Keratinocyte (primary cell): ENCODE measurements around the gene PRKCSH. TPM values are rescaled to one million over a fixed set of nuclear protein-coding genes. Genes with fewer than 3 reads are reported as not detected.

Experiments
- DNase-seq: peaks from one replicate; pipeline ENCODE4 v3.0.0-alpha.2; 2011; ENCODE audit warnings: low read depth, missing footprints, low spot score
- FAIRE-seq: peaks from 2 replicates; lab custom pipeline; 2011; peaks lifted over from hg19 to GRCh38; lab: Jason Lieb, UNC
- H2AFZ ChIP-seq: 2 replicates; pipeline ENCODE4 v1.6.0; 2012; ENCODE audit warnings: low read length, control low read depth, inconsistent platforms; ENCODE audit not compliant: control insufficient read depth
- H3K27ac ChIP-seq: 2 replicates; pipeline ENCODE4 v1.5.1; 2011; ENCODE audit warnings: low read length; ENCODE audit not compliant: control insufficient read depth, insufficient read depth
- H3K27me3 ChIP-seq: 3 replicates; pipeline ENCODE4 v1.6.0; 2011; ENCODE audit warnings: low read length; ENCODE audit not compliant: control insufficient read depth, insufficient read depth; ENCODE audit errors: extremely low read depth
- H3K36me3 ChIP-seq, 2 experiments: 2 replicates in 1 of 2; 3 replicates in 1 of 2; pipeline ENCODE4 v1.5.1; 2011; ENCODE audit warnings: low read length in 2 of 2, mild to moderate bottlenecking in 1 of 2; ENCODE audit not compliant: control insufficient read depth in 2 of 2, insufficient read depth in 2 of 2; ENCODE audit errors: extremely low read depth in 1 of 2
- H3K4me1 ChIP-seq: 3 replicates; pipeline ENCODE4 v1.5.1; 2011; ENCODE audit warnings: low read length; ENCODE audit not compliant: control insufficient read depth, insufficient read depth; ENCODE audit errors: extremely low read depth
- H3K4me2 ChIP-seq: 3 replicates; pipeline ENCODE4 v1.6.0; 2011; ENCODE audit warnings: low read depth, low read length; ENCODE audit not compliant: control insufficient read depth, insufficient read depth; ENCODE audit errors: extremely low read depth
- H3K4me3 ChIP-seq, 3 experiments: fragments of 200-600 bp in 1 of 3; sonication (generic) in 1 of 3; 2 replicates in 2 of 3; 3 replicates in 1 of 3; pipeline ENCODE4 v1.5.1; 2011 to 2016; ENCODE audit warnings: low read length in 3 of 3, mild to moderate bottlenecking in 3 of 3, control low read depth in 2 of 3, inconsistent platforms in 1 of 3, low read depth in 1 of 3, mixed read lengths in 1 of 3, mixed run types in 1 of 3, moderate library complexity in 1 of 3; ENCODE audit not compliant: control insufficient read depth in 2 of 3, insufficient read depth in 2 of 3; ENCODE audit errors: extremely low read depth in 1 of 3
- H3K79me2 ChIP-seq: 2 replicates; pipeline ENCODE4 v1.6.0; 2012; ENCODE audit warnings: low read length; ENCODE audit not compliant: control insufficient read depth, insufficient read depth
- H3K9ac ChIP-seq: 3 replicates; pipeline ENCODE4 v1.6.0; 2011; ENCODE audit warnings: low read length; ENCODE audit not compliant: control insufficient read depth, insufficient read depth; ENCODE audit errors: extremely low read depth
- H3K9me1 ChIP-seq: 3 replicates; pipeline ENCODE4 v1.6.0; 2011; ENCODE audit warnings: low read length; ENCODE audit not compliant: control insufficient read depth, insufficient read depth; ENCODE audit errors: extremely low read depth
- H3K9me3 ChIP-seq: 2 replicates; pipeline ENCODE4 v1.5.1; 2012; ENCODE audit warnings: low read depth, low read length; ENCODE audit not compliant: control insufficient read depth
- H4K20me1 ChIP-seq: 3 replicates; pipeline ENCODE4 v1.6.0; 2011; ENCODE audit warnings: low read length; ENCODE audit not compliant: control insufficient read depth, insufficient read depth; ENCODE audit errors: extremely low read depth
- EZH2 ChIP-seq: IDR thresholded peaks from one replicate; pipeline ENCODE4 v1.6.1; 2012; ENCODE audit warnings: inconsistent platforms, mild to moderate bottlenecking, low read length, moderate library complexity
- dilution Hi-C: fragments of 300-500 bp; cut with MboI; formaldehyde crosslinking; loops from one replicate; pipeline ENCODE4 v1.7.0; 2020; ENCODE audit warnings: low sequenced_read_pairs; ENCODE audit not compliant: extremely low pct_ligation_motif_present
- polyA plus RNA-seq, 5 experiments: library from polyadenylated mRNA; depleted of rRNA in 3 of 5; stranded (reverse) in 3 of 5; stranded (forward) in 1 of 5; unstranded in 1 of 5; fragments of >200 nt; gene quantifications; 1 replicate in 1 of 5; 2 replicates in 3 of 5; 3 replicates in 1 of 5; pipeline versions ENCODE4 v1.2.1 to v1.2.3, GENCODE V29; 2011 to 2012; ENCODE audit warnings: missing spikeins in 2 of 5, low read depth in 1 of 5, low replicate concordance in 1 of 5
- TF ChIP-seq, protein P1 (sequence below), 3 experiments: IDR thresholded peaks in 1 of 3; conservative IDR thresholded peaks in 1 of 3; optimal IDR thresholded peaks in 1 of 3; 2 replicates in 2 of 3; 3 replicates in 1 of 3; pipeline versions ENCODE3 to v1.5.1; 2011; ENCODE audit warnings: low read length in 3 of 3, mild to moderate bottlenecking in 3 of 3, moderate library complexity in 2 of 3, control low read depth in 1 of 3, inconsistent platforms in 1 of 3; ENCODE audit not compliant: insufficient read depth in 2 of 3; ENCODE audit errors: extremely low read depth in 1 of 3

PRKCSH gene
- polyA plus RNA-seq, 1 donor (not counting 4 experiments of a cell fraction or from before 2014, with no cell fraction given), result 56.3 TPM

DNA sequence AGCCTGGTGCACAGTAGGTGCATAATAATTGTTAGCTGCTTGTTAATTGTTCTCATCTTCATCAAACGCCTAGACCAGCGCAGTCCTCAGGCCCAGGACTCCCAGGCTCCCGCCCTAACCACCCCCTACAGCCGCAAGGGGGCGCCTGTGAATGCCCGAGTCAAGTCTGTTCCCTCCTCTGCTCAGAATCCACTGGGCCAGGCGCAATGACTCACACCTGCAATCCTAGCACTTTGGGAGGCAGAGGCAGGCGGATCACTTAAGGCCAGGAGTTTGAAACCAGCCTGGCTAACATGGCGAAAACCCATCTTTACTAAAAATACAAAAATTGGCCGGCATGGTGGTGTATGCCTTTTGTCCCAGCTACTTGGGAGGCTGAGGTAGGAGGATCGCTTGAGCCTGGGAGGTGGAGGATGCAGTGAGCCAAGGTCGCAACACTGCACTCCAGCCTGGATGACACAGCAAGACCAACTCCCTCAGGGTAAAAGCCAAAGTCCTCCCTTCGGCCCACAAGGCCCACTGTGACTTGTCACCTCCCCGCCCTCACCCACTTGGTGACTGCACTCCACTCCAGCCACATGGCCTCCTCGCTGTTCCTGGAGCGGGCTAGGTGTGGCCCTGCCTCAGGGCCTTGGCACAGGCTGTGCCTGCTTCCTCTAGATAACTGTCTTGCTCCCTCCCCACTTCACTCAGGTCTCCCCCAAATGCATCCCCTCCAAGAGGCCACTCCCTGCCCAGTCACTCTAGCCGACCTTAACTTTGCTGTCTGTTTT lies 61.1 kb downstream of the PRKCSH start:
- FAIRE-seq, result no peak
- dilution Hi-C loops, result no loop called here
- Histone ChIP-seq H3K9ac (no peak overlapping the region), H3K4me2 (no peak overlapping the region), H4K20me1 (no peaks in the 10 kb centered on the region), H3K4me3 (no peak overlapping the region), H3K4me1 (peaks cover 5% of the 10 kb centered on the region), H3K27ac (no peak overlapping the region), H3K9me3 (no peaks in the 10 kb centered on the region), H3K27me3 (no peaks in the 10 kb centered on the region), H3K36me3 (peaks cover 2 to 5% of the 10 kb centered on the region in 2 experiments), H2AFZ (no peak overlapping the region), H3K9me1 (no peaks in the 10 kb centered on the region), H3K79me2 (no peaks in the 10 kb centered on the region)
- DNase-seq, result peak; percentile 44
- TF ChIP-seq EZH2, result no peak
- TF ChIP-seq, protein P1, sequence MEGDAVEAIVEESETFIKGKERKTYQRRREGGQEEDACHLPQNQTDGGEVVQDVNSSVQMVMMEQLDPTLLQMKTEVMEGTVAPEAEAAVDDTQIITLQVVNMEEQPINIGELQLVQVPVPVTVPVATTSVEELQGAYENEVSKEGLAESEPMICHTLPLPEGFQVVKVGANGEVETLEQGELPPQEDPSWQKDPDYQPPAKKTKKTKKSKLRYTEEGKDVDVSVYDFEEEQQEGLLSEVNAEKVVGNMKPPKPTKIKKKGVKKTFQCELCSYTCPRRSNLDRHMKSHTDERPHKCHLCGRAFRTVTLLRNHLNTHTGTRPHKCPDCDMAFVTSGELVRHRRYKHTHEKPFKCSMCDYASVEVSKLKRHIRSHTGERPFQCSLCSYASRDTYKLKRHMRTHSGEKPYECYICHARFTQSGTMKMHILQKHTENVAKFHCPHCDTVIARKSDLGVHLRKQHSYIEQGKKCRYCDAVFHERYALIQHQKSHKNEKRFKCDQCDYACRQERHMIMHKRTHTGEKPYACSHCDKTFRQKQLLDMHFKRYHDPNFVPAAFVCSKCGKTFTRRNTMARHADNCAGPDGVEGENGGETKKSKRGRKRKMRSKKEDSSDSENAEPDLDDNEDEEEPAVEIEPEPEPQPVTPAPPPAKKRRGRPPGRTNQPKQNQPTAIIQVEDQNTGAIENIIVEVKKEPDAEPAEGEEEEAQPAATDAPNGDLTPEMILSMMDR (optimal IDR thresholded peaks at IDR 0.05 in 1 of 3, IDR thresholded peaks at IDR 0.05 in 1 of 3, conservative IDR thresholded peaks at IDR 0.05 in 1 of 3; ENCODE audit: extremely low read depth in 1 of 3, insufficient read depth in 2 of 3, low read length in 3 of 3), result peak; percentile 71 to 82 (median 76)

GRCh38 chr19:11499220-11499726 lies 63.8 kb downstream of the PRKCSH start:
- Histone ChIP-seq H3K9me3 (no peaks in the 10 kb centered on the region), H3K79me2 (no peaks in the 10 kb centered on the region), H2AFZ (no peak overlapping the region), H3K36me3 (peaks cover 2 to 6% of the 10 kb centered on the region in 2 experiments), H3K9ac (no peak overlapping the region), H3K4me1 (peaks cover 5% of the 10 kb centered on the region), H3K4me3 (no peak overlapping the region), H4K20me1 (no peaks in the 10 kb centered on the region), H3K27ac (no peak overlapping the region), H3K4me2 (no peak overlapping the region), H3K9me1 (no peaks in the 10 kb centered on the region), H3K27me3 (no peaks in the 10 kb centered on the region)
- TF ChIP-seq EZH2, result no peak
- TF ChIP-seq, protein P1 (optimal IDR thresholded peaks at IDR 0.05 in 1 of 3, IDR thresholded peaks at IDR 0.05 in 1 of 3, conservative IDR thresholded peaks at IDR 0.05 in 1 of 3; ENCODE audit: extremely low read depth in 1 of 3, insufficient read depth in 2 of 3, low read length in 3 of 3), result no peak
- dilution Hi-C loops, result no loop called here
- DNase-seq (no peak), FAIRE-seq (no peak)
